Panc1 (cell line): ENCODE measurements around the gene ANK3. TPM values are rescaled to one million over a fixed set of nuclear protein-coding genes. Genes with fewer than 3 reads are reported as not detected.

Source experiments
- ATAC-seq: fragments of 200-7000 bp; cut with Tn5 transposase; 2 replicates; pipeline ENCODE4 v1.9.1; 2020; ENCODE audit warnings: mild to moderate bottlenecking, moderate library complexity
- BruUV-seq: library from RNA; stranded (reverse); fragments of 400-500 nt; replicated peaks from 2 replicates; lab custom pipeline; 2021; lab: Mats Ljungman, UMichigan
- CTCF ChIA-PET: fragments of 300-600 bp; sonication (Branson Sonifier 250); formaldehyde crosslinking; loops from one replicate; lab custom pipeline; 2022; ENCODE audit warnings: antibody characterized with exemption; lab: Charles Lee
- POLR2A ChIA-PET: fragments of 300-600 bp; sonication (Branson Sonifier 250); formaldehyde crosslinking; loops from one replicate; lab custom pipeline; 2022; ENCODE audit warnings: antibody characterized with exemption; lab: Charles Lee
- DNase-seq: peaks from one replicate; pipeline ENCODE4 v3.0.0-alpha.2; 2010; ENCODE audit warnings: low read depth, low spot score
- H3K27ac ChIP-seq: 2 replicates; pipeline ENCODE4 v1.5.1; 2011; ENCODE audit warnings: mild to moderate bottlenecking, low read length, inconsistent platforms
- H3K27me3 ChIP-seq: fragments of 200-500 bp; sonication (Bioruptor generic); 2 replicates; pipeline ENCODE4 v1.6.0; 2014; ENCODE audit warnings: low read length, inconsistent platforms; ENCODE audit not compliant: control insufficient read depth, insufficient read depth
- H3K36me3 ChIP-seq: fragments of 200-500 bp; sonication (Bioruptor generic); 2 replicates; pipeline ENCODE4 v1.5.1; 2014; ENCODE audit warnings: inconsistent platforms, mild to moderate bottlenecking, low read length, moderate library complexity; ENCODE audit not compliant: control insufficient read depth, insufficient read depth
- H3K4me1 ChIP-seq: 2 replicates; pipeline ENCODE4 v1.5.1; 2011; ENCODE audit warnings: inconsistent platforms, mild to moderate bottlenecking, low read length, moderate library complexity; ENCODE audit not compliant: control insufficient read depth, insufficient read depth
- H3K4me3 ChIP-seq, 2 experiments: 2 replicates each; pipeline ENCODE4 v1.5.1; 2011 to 2012; ENCODE audit warnings: low read depth in 2 of 2, low read length in 2 of 2, mild to moderate bottlenecking in 2 of 2, inconsistent platforms in 1 of 2, moderate library complexity in 1 of 2
- H3K9me3 ChIP-seq: fragments of 200-500 bp; sonication (Bioruptor generic); 2 replicates; pipeline ENCODE4 v1.5.1; 2014; ENCODE audit warnings: low read depth, mild to moderate bottlenecking, inconsistent platforms, low read length, moderate library complexity; ENCODE audit not compliant: control insufficient read depth, insufficient read depth
- CTCF ChIP-seq: fragments of 450-650 bp; IDR thresholded peaks from 2 replicates; pipeline ENCODE4 v1.5.1; 2017; ENCODE audit warnings: mild to moderate bottlenecking
- POLR2AphosphoS5 ChIP-seq: IDR thresholded peaks from 2 replicates; pipeline ENCODE4 v1.6.1; 2012; ENCODE audit warnings: mild to moderate bottlenecking, low read depth, low read length, moderate library complexity
- REST ChIP-seq, 2 experiments: IDR thresholded peaks; 2 replicates each; pipeline ENCODE4 v1.6.1; 2011 to 2012; ENCODE audit warnings: low read depth in 2 of 2, control low read depth in 1 of 2, low read length in 1 of 2, mild to moderate bottlenecking in 1 of 2, moderate library complexity in 1 of 2; ENCODE audit not compliant: insufficient read depth in 1 of 2
- SIN3A ChIP-seq: IDR thresholded peaks from 2 replicates; pipeline ENCODE4 v1.6.1; 2012; ENCODE audit warnings: low read depth, mild to moderate bottlenecking, low read length, moderate library complexity, borderline replicate concordance; ENCODE audit not compliant: insufficient read depth
- TCF7L2 ChIP-seq: IDR thresholded peaks from 2 replicates; pipeline ENCODE4 v1.6.1; 2011; ENCODE audit warnings: mild to moderate bottlenecking, low read depth, low read length, inconsistent platforms
- in situ Hi-C: cut with HindIII; loops from 2 replicates; pipeline ENCODE4 v1.10.0; 2016; ENCODE audit warnings: low sequenced_read_pairs, low pct_unique_long_range_greater_than_20kb
- intact Hi-C: fragments of 100-400 bp; cut with micrococcal nuclease; formaldehyde crosslinking; loops from one replicate; pipeline ENCODE4 v1.10.0; 2022; ENCODE audit not compliant: unreplicated experiment
- total RNA-seq: library from RNA; stranded (reverse); gene quantifications from one replicate; pipeline ENCODE4 v1.2.1, GENCODE V29; 2021; ENCODE audit not compliant: unreplicated experiment

Gene ANK3
- total RNA-seq, 1 experiment from 2014 or later: 2.5 TPM

GRCh38 chr10:60414877-60415585 lies 25.4 kb upstream of the ANK3 start:
- TF ChIP-seq TCF7L2 (no peak), CTCF (no peak), POLR2AphosphoS5 (no peak), SIN3A (no peak)
- POLR2A ChIA-PET: no interaction called here
- DNase-seq (no peak), ATAC-seq (peak; percentile 79)
- Histone ChIP-seq H3K36me3 (no peaks in the 10 kb centered on the region), H3K27me3 (0 out of 2 replicates have a peak, but pooled peaks cover under 1% of the 10 kb centered on the region), H3K9me3 (no peaks in the 10 kb centered on the region), H3K4me1 (no peaks in the 10 kb centered on the region), H3K27ac (no peak overlapping the region), H3K4me3 (no peak overlapping the region)
- no TSS peak for BruUV-seq
- intact Hi-C loops: no loop called here
- CTCF ChIA-PET: interaction anchor here (0.5 kb wide), 1 partner anchor 315 kb away, joined by 5 read pairs; no protein-coding TSS in a partner anchor
- in situ Hi-C loops: no loop called here

GRCh38 chr10:60414111-60414510 lies 24.4 kb upstream of the ANK3 start:
- in situ Hi-C loops: no loop called here
- no peaks in the 10 kb centered on the region for H3K27me3 ChIP-seq
- TF ChIP-seq TCF7L2 (no peak), CTCF (no peak), SIN3A (no peak), POLR2AphosphoS5 (no peak), REST (IDR thresholded peaks at IDR 0.05; ENCODE audit: insufficient read depth in 1 of 2, low read depth in 2 of 2, low read length in 1 of 2) (no peak)
- no peaks in the 10 kb centered on the region for H3K4me1 ChIP-seq
- no peaks in the 10 kb centered on the region for H3K9me3 ChIP-seq
- intact Hi-C loops: no loop called here
- ChIA-PET POLR2A (no interaction called here), CTCF (interaction anchor here (0.5 kb wide), 1 partner anchor 314 kb away, joined by 5 read pairs; no protein-coding TSS in a partner anchor)
- ATAC-seq: no peak
- H3K4me3 ChIP-seq: no peak overlapping the region
- DNase-seq: no peak
- no peaks in the 10 kb centered on the region for H3K36me3 ChIP-seq
- H3K27ac ChIP-seq: no peak overlapping the region
- no TSS peak for BruUV-seq
